HEK293 (cell line): Measurements from ENCODE around the gene NRSN2.

Experiments used
- CTCF ChIA-PET: fragments of 350-600 bp; formaldehyde crosslinking; extraction: SDS; loops from one replicate; lab custom pipeline; 2021; ENCODE audit warnings: antibody characterized with exemption; lab: Yijun Ruan, JAX
- POLR2A ChIA-PET: fragments of 300-600 bp; formaldehyde crosslinking; extraction: SDS; loops from one replicate; lab custom pipeline; 2020; ENCODE audit warnings: antibody characterized with exemption, inconsistent platforms; lab: Yijun Ruan, JAX
- H3K27ac ChIP-seq: fragments of 200-500 bp; sonication (Bioruptor generic); 2 replicates; pipeline ENCODE4 v1.5.1; 2014; ENCODE audit warnings: low read depth, low read length, control low read depth, inconsistent platforms; ENCODE audit errors: extremely low read depth
- H3K36me3 ChIP-seq, 2 experiments: fragments of 200-500 bp in 1 of 2; sonication (Bioruptor generic) in 1 of 2; 1 replicate in 1 of 2; 2 replicates in 1 of 2; pipeline ENCODE4 v1.5.1; 2014 to 2017; ENCODE audit warnings: inconsistent platforms in 2 of 2, low read length in 2 of 2; ENCODE audit not compliant: control insufficient read depth in 2 of 2, insufficient read depth in 1 of 2
- H3K4me1 ChIP-seq: fragments of 200-500 bp; sonication (Bioruptor generic); 2 replicates; pipeline ENCODE4 v1.5.1; 2014; ENCODE audit warnings: mild to moderate bottlenecking, low read length, inconsistent platforms; ENCODE audit not compliant: control insufficient read depth, insufficient read depth
- H3K4me3 ChIP-seq: 2 replicates; pipeline ENCODE4 v1.5.1; 2011; ENCODE audit warnings: low read depth, mild to moderate bottlenecking, control low read depth, low read length, moderate library complexity
- H3K9me3 ChIP-seq: fragments of 200-500 bp; sonication (Bioruptor generic); 2 replicates; pipeline ENCODE4 v1.5.1; 2014; ENCODE audit warnings: low read depth, low read length, inconsistent platforms; ENCODE audit not compliant: control insufficient read depth, insufficient read depth
- GLI2 ChIP-seq: fragments of 450-650 bp; formaldehyde crosslinking; IDR thresholded peaks from 2 replicates; pipeline ENCODE4; 2017; ENCODE audit warnings: missing biosample characterization, missing genetic modification characterization, low read depth, borderline replicate concordance
- KLF1 ChIP-seq: fragments of 450-650 bp; formaldehyde crosslinking; IDR thresholded peaks from 2 replicates; pipeline ENCODE4 v1.5.1; 2016; ENCODE audit warnings: missing biosample characterization, missing genetic modification characterization
- OSR2 ChIP-seq: fragments of 450-650 bp; formaldehyde crosslinking; IDR thresholded peaks from 2 replicates; pipeline ENCODE4 v1.5.1; 2016; ENCODE audit warnings: missing biosample characterization, missing genetic modification characterization
- RBAK ChIP-seq: fragments of 450-650 bp; formaldehyde crosslinking; IDR thresholded peaks from 2 replicates; pipeline ENCODE4 v1.5.1; 2016; ENCODE audit warnings: missing biosample characterization, missing genetic modification characterization
- REPIN1 ChIP-seq: fragments of 450-650 bp; formaldehyde crosslinking; IDR thresholded peaks from 2 replicates; pipeline ENCODE4 v1.5.1; 2017; ENCODE audit warnings: missing biosample characterization, missing genetic modification characterization, low read depth
- YY2 ChIP-seq: fragments of 450-650 bp; formaldehyde crosslinking; IDR thresholded peaks from 2 replicates; pipeline ENCODE4 v1.5.1; 2016; ENCODE audit warnings: missing biosample characterization, missing genetic modification characterization
- ZBTB17 ChIP-seq: fragments of 450-650 bp; formaldehyde crosslinking; IDR thresholded peaks from 2 replicates; pipeline ENCODE4 v1.5.1; 2016; ENCODE audit warnings: missing biosample characterization, missing genetic modification characterization
- ZBTB48 ChIP-seq: fragments of 450-650 bp; formaldehyde crosslinking; IDR thresholded peaks from 2 replicates; pipeline ENCODE4 v1.5.1; 2016; ENCODE audit warnings: missing biosample characterization, missing genetic modification characterization
- ZFP69B ChIP-seq: fragments of 450-650 bp; formaldehyde crosslinking; IDR thresholded peaks from 2 replicates; pipeline ENCODE4 v1.5.1; 2016; ENCODE audit warnings: missing biosample characterization, missing genetic modification characterization
- ZNF221 ChIP-seq: fragments of 450-650 bp; formaldehyde crosslinking; IDR thresholded peaks from 2 replicates; pipeline ENCODE4 v1.5.1; 2017; ENCODE audit warnings: missing biosample characterization, missing genetic modification characterization, borderline replicate concordance
- ZNF223 ChIP-seq: fragments of 450-650 bp; formaldehyde crosslinking; IDR thresholded peaks from 2 replicates; pipeline ENCODE4 v1.5.1; 2016; ENCODE audit warnings: missing biosample characterization, missing genetic modification characterization
- ZNF266 ChIP-seq: fragments of 450-650 bp; formaldehyde crosslinking; IDR thresholded peaks from 2 replicates; pipeline ENCODE4 v1.5.1; 2016; ENCODE audit warnings: missing biosample characterization, missing genetic modification characterization, low read depth
- ZNF292 ChIP-seq: fragments of 450-650 bp; formaldehyde crosslinking; IDR thresholded peaks from 2 replicates; pipeline ENCODE4 v1.5.1; 2016; ENCODE audit warnings: low read depth, missing biosample characterization, missing genetic modification characterization, borderline replicate concordance
- ZNF341 ChIP-seq: fragments of 450-650 bp; formaldehyde crosslinking; IDR thresholded peaks from 2 replicates; pipeline ENCODE4; 2016; ENCODE audit warnings: low read depth, missing biosample characterization, missing genetic modification characterization
- ZNF354C ChIP-seq: fragments of 450-650 bp; formaldehyde crosslinking; IDR thresholded peaks from 2 replicates; pipeline ENCODE4 v1.5.1; 2016; ENCODE audit warnings: missing biosample characterization, missing genetic modification characterization, low read depth, borderline replicate concordance
- ZNF416 ChIP-seq: fragments of 450-650 bp; formaldehyde crosslinking; IDR thresholded peaks from 2 replicates; pipeline ENCODE4 v1.5.1; 2016; ENCODE audit warnings: missing biosample characterization, missing genetic modification characterization
- ZNF423 ChIP-seq: fragments of 450-650 bp; formaldehyde crosslinking; IDR thresholded peaks from 2 replicates; pipeline ENCODE4 v1.5.1; 2016; ENCODE audit warnings: missing biosample characterization, missing genetic modification characterization
- ZNF501 ChIP-seq: fragments of 450-650 bp; formaldehyde crosslinking; IDR thresholded peaks from 2 replicates; pipeline ENCODE4 v1.5.1; 2016; ENCODE audit warnings: missing biosample characterization, missing genetic modification characterization
- ZNF558 ChIP-seq: fragments of 450-650 bp; formaldehyde crosslinking; IDR thresholded peaks from 2 replicates; pipeline ENCODE4 v1.5.1; 2016; ENCODE audit warnings: missing biosample characterization, missing genetic modification characterization
- ZNF571 ChIP-seq: fragments of 450-650 bp; formaldehyde crosslinking; IDR thresholded peaks from 2 replicates; pipeline ENCODE4 v1.5.0; 2017; ENCODE audit warnings: missing biosample characterization, missing genetic modification characterization
- ZNF621 ChIP-seq: fragments of 450-650 bp; formaldehyde crosslinking; IDR thresholded peaks from 2 replicates; pipeline ENCODE4 v1.5.1; 2017; ENCODE audit warnings: missing biosample characterization, missing genetic modification characterization
- ZNF626 ChIP-seq: fragments of 450-650 bp; sonication (Bioruptor Pico); formaldehyde crosslinking; IDR thresholded peaks from 2 replicates; pipeline ENCODE4 v1.5.1; 2018; ENCODE audit warnings: missing biosample characterization, missing genetic modification characterization, inconsistent platforms
- ZNF629 ChIP-seq: fragments of 450-650 bp; formaldehyde crosslinking; IDR thresholded peaks from 2 replicates; pipeline ENCODE4 v1.5.1; 2017; ENCODE audit warnings: missing biosample characterization, missing genetic modification characterization
- ZNF664 ChIP-seq: fragments of 450-650 bp; formaldehyde crosslinking; IDR thresholded peaks from 2 replicates; pipeline ENCODE4 v1.5.1; 2016; ENCODE audit warnings: missing biosample characterization, missing genetic modification characterization
- ZNF707 ChIP-seq: fragments of 450-650 bp; formaldehyde crosslinking; IDR thresholded peaks from 2 replicates; pipeline ENCODE4 v1.5.1; 2016; ENCODE audit warnings: missing biosample characterization, missing genetic modification characterization
- ZNF768 ChIP-seq: fragments of 450-650 bp; formaldehyde crosslinking; IDR thresholded peaks from 2 replicates; pipeline ENCODE4 v1.5.1; 2018; ENCODE audit warnings: missing biosample characterization, mild to moderate bottlenecking, missing genetic modification characterization
- ZSCAN16 ChIP-seq: fragments of 450-650 bp; formaldehyde crosslinking; IDR thresholded peaks from 2 replicates; pipeline ENCODE4 v1.5.1; 2016; ENCODE audit warnings: missing biosample characterization, missing genetic modification characterization
- TF ChIP-seq, protein P1 (sequence below): fragments of 450-650 bp; formaldehyde crosslinking; IDR thresholded peaks from 2 replicates; pipeline ENCODE4 v1.5.1; 2016; ENCODE audit warnings: missing biosample characterization, missing genetic modification characterization
- TF ChIP-seq, protein P2 (sequence below): fragments of 450-650 bp; IDR thresholded peaks from 2 replicates; pipeline ENCODE4 v1.5.1; 2018; ENCODE audit warnings: missing biosample characterization, missing genetic modification characterization
- TF ChIP-seq, protein P3 (sequence below): fragments of 450-650 bp; formaldehyde crosslinking; IDR thresholded peaks from 2 replicates; pipeline ENCODE4 v1.5.1; 2016; ENCODE audit warnings: missing biosample characterization, missing genetic modification characterization
- TF ChIP-seq, protein P4 (sequence below): fragments of 450-650 bp; formaldehyde crosslinking; IDR thresholded peaks from 2 replicates; pipeline ENCODE4 v1.5.1; 2016; ENCODE audit warnings: missing biosample characterization, missing genetic modification characterization
- TF ChIP-seq, protein P5 (sequence below): fragments of 450-650 bp; formaldehyde crosslinking; IDR thresholded peaks from 2 replicates; pipeline ENCODE4 v1.5.1; 2016; ENCODE audit warnings: missing biosample characterization, missing genetic modification characterization

NRSN2 gene

DNA sequence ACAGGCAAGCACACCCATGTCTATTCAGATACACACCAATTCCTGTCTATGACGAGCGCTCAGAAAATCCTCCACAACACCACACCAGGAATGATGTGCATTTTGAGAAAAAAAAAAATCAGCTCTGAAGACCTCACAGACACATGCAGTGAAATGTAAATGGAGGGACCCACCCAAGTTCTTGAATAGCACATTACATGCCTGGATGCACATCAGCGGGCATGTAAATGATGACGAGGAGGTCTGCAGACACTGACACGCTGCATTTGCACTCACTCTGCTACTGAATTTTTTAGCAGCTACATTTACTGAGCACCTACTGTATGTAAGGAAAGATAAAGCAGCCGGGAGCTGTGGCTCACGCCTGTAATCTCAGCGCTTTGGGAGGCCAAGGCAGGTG lies 14.7 kb downstream of the NRSN2 start:
- CTCF ChIA-PET, result interaction anchor here (0.8 to 4.8 kb wide), 8 partner anchors 8 to 288 kb away, joined by 3 to 48 read pairs (median 6); partner anchors contain the start of gene TBC1D20
- Histone ChIP-seq H3K4me1 (no peaks in the 10 kb centered on the region; the same call in 1 of the 2 replicates), H3K4me3 (no peak overlapping the region), H3K27ac (no peak overlapping the region), H3K36me3 (no peaks in the 10 kb centered on the region; a peak in 1 of 3 replicates), H3K9me3 (no peaks in the 10 kb centered on the region)
- POLR2A ChIA-PET, result interaction anchor here (1.6 to 3.1 kb wide), 5 partner anchors 9 to 46 kb away, joined by 5 to 23 read pairs (median 14); partner anchors contain the start of genes NRSN2, RBCK1 and TRIB3
- TF ChIP-seq, protein P1, sequence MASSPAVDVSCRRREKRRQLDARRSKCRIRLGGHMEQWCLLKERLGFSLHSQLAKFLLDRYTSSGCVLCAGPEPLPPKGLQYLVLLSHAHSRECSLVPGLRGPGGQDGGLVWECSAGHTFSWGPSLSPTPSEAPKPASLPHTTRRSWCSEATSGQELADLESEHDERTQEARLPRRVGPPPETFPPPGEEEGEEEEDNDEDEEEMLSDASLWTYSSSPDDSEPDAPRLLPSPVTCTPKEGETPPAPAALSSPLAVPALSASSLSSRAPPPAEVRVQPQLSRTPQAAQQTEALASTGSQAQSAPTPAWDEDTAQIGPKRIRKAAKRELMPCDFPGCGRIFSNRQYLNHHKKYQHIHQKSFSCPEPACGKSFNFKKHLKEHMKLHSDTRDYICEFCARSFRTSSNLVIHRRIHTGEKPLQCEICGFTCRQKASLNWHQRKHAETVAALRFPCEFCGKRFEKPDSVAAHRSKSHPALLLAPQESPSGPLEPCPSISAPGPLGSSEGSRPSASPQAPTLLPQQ, result peak; percentile 72; the same call in 1 of the 2 replicates
- TF ChIP-seq ZNF354C (no peak), ZNF626 (tag by site-specific recombination) (no peak), ZNF707 (tag by site-specific recombination) (no peak), ZFP69B (peak; percentile 58), ZBTB48 (tag by site-specific recombination) (no peak), RBAK (tag by site-specific recombination) (no peak), ZNF664 (tag by site-specific recombination) (peak; percentile 82; the same call in 1 of the 2 replicates), ZNF266 (tag by site-specific recombination) (no peak), ZNF223 (tag by site-specific recombination) (no peak), ZNF768 (tag by site-specific recombination) (no peak), KLF1 (peak; percentile 72), ZNF416 (tag by site-specific recombination) (no peak), GLI2 (no peak), ZSCAN16 (tag by site-specific recombination) (no peak), ZNF558 (tag by site-specific recombination) (no peak), REPIN1 (no peak), YY2 (tag by site-specific recombination) (no peak), ZNF221 (no peak), ZNF292 (tag by site-specific recombination) (no peak), ZNF621 (tag by site-specific recombination) (no peak), ZBTB17 (tag by site-specific recombination) (no peak), OSR2 (tag by site-specific recombination) (peak; percentile 78), ZNF423 (tag by site-specific recombination) (no peak), ZNF341 (tag by site-specific recombination) (no peak), ZNF501 (tag by site-specific recombination) (no peak), ZNF629 (tag by site-specific recombination) (no peak), ZNF571 (no peak)
- TF ChIP-seq, protein P2, sequence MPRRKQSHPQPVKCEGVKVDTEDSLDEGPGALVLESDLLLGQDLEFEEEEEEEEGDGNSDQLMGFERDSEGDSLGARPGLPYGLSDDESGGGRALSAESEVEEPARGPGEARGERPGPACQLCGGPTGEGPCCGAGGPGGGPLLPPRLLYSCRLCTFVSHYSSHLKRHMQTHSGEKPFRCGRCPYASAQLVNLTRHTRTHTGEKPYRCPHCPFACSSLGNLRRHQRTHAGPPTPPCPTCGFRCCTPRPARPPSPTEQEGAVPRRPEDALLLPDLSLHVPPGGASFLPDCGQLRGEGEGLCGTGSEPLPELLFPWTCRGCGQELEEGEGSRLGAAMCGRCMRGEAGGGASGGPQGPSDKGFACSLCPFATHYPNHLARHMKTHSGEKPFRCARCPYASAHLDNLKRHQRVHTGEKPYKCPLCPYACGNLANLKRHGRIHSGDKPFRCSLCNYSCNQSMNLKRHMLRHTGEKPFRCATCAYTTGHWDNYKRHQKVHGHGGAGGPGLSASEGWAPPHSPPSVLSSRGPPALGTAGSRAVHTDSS (tag by site-specific recombination), result no peak
- TF ChIP-seq, protein P3, sequence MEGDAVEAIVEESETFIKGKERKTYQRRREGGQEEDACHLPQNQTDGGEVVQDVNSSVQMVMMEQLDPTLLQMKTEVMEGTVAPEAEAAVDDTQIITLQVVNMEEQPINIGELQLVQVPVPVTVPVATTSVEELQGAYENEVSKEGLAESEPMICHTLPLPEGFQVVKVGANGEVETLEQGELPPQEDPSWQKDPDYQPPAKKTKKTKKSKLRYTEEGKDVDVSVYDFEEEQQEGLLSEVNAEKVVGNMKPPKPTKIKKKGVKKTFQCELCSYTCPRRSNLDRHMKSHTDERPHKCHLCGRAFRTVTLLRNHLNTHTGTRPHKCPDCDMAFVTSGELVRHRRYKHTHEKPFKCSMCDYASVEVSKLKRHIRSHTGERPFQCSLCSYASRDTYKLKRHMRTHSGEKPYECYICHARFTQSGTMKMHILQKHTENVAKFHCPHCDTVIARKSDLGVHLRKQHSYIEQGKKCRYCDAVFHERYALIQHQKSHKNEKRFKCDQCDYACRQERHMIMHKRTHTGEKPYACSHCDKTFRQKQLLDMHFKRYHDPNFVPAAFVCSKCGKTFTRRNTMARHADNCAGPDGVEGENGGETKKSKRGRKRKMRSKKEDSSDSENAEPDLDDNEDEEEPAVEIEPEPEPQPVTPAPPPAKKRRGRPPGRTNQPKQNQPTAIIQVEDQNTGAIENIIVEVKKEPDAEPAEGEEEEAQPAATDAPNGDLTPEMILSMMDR (tag by site-specific recombination), result no peak
- TF ChIP-seq, protein P4, sequence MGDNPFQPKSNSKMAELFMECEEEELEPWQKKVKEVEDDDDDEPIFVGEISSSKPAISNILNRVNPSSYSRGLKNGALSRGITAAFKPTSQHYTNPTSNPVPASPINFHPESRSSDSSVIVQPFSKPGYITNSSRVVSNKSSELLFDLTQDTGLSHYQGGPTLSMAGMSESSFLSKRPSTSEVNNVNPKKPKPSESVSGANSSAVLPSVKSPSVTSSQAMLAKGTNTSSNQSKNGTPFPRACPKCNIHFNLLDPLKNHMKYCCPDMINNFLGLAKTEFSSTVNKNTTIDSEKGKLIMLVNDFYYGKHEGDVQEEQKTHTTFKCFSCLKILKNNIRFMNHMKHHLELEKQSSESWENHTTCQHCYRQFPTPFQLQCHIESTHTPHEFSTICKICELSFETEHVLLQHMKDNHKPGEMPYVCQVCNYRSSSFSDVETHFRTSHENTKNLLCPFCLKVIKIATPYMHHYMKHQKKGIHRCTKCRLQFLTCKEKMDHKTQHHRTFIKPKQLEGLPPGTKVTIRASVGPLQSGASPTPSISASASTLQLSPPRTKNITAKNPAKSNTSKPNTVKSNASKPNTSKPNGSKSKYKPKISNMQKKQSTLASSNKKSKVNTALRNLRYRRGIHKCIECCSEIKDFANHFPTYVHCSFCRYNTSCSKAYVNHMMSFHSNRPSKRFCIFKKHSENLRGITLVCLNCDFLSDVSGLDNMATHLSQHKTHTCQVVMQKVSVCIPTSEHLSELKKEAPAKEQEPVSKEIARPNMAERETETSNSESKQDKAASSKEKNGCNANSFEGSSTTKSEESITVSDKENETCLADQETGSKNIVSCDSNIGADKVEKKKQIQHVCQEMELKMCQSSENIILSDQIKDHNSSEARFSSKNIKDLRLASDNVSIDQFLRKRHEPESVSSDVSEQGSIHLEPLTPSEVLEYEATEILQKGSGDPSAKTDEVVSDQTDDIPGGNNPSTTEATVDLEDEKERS (tag by site-specific recombination), result no peak
- TF ChIP-seq, protein P5, sequence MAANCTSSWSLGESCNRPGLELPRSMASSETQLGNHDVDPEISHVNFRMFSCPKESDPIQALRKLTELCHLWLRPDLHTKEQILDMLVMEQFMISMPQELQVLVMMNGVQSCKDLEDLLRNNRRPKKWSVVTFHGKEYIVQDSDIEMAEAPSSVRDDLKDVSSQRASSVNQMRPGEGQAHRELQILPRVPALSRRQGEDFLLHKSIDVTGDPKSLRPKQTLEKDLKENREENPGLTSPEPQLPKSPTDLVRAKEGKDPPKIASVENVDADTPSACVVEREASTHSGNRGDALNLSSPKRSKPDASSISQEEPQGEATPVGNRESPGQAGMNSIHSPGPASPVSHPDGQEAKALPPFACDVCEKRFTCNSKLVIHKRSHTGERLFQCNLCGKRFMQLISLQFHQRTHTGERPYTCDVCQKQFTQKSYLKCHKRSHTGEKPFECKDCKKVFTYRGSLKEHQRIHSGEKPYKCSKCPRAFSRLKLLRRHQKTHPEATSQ (tag by site-specific recombination), result no peak
